Vagina (tissue), 2 donors: ENCODE data around the gene AS3MT.

Experiments
- CTCF ChIP-seq, 3 experiments: fragments of 450-650 bp in 2 of 3; fragments of 200-600 bp in 1 of 3; sonication (generic) in 1 of 3; IDR thresholded peaks; one replicate each; pipeline ENCODE4 v1.5.1; 2017 to 2019; ENCODE audit warnings: antibody characterized with exemption in 3 of 3, mild to moderate bottlenecking in 2 of 3, moderate library complexity in 2 of 3
- POLR2A ChIP-seq, 2 donors: fragments of 450-650 bp; IDR thresholded peaks; one replicate each; pipeline ENCODE4 v1.6.1; 2017; ENCODE audit warnings: antibody characterized with exemption in 2 of 2, mild to moderate bottlenecking in 2 of 2, moderate library complexity in 2 of 2

- TF ChIP-seq CTCF (IDR thresholded peaks at IDR 0.05) = no peak
- no peak for TF ChIP-seq POLR2A (IDR thresholded peaks at IDR 0.05)
Measured at GRCh38 chr10:102824664-102825063, 44.6 kb upstream of the AS3MT start.
